HL-60 (cell line): ENCODE measurements around the gene CYP24A1.

ENCODE experiments used
- DNase-seq, 2 experiments: peaks; one replicate each; pipeline ENCODE4 v3.0.0-alpha.2; 2010 to 2020; ENCODE audit warnings: low read depth in 1 of 2, low spot score in 1 of 2
- H3K27ac ChIP-seq: fragments of 250-450 bp; sonication (Bioruptor Pico); replicated peaks from 2 replicates; pipeline ENCODE4 v1.5.1; 2020; ENCODE audit warnings: mild to moderate bottlenecking, moderate library complexity
- H3K27me3 ChIP-seq: fragments of 250-450 bp; sonication (Bioruptor Pico); 2 replicates; pipeline ENCODE4 v1.5.1; 2021; ENCODE audit warnings: mild to moderate bottlenecking, moderate library complexity; ENCODE audit not compliant: insufficient read depth, poor library complexity, severe bottlenecking
- H3K4me3 ChIP-seq: replicated peaks from 2 replicates; pipeline ENCODE4 v1.5.1; 2011; ENCODE audit warnings: mild to moderate bottlenecking, control low read depth, low read length; ENCODE audit not compliant: insufficient read depth
- GABPA ChIP-seq: IDR thresholded peaks from 2 replicates; pipeline ENCODE4 v1.6.1; 2012; ENCODE audit warnings: low read depth
- POLR2AphosphoS5 ChIP-seq: IDR thresholded peaks from 2 replicates; pipeline ENCODE4 v1.6.1; 2012; ENCODE audit warnings: low read depth
- SPI1 ChIP-seq: IDR thresholded peaks from 2 replicates; pipeline ENCODE4 v1.6.1; 2012; ENCODE audit warnings: low read depth, mild to moderate bottlenecking, borderline replicate concordance
- TF ChIP-seq, protein P1 (sequence below): IDR thresholded peaks from one replicate; pipeline ENCODE4 v1.5.1; 2011; ENCODE audit warnings: low read length, control low read depth, inconsistent platforms; ENCODE audit not compliant: insufficient read depth
- TF ChIP-seq, protein P2 (sequence below): IDR thresholded peaks from 2 replicates; pipeline ENCODE4 v1.6.1; 2012; ENCODE audit warnings: low read depth; ENCODE audit not compliant: insufficient replicate concordance

The CYP24A1 gene

DNA sequence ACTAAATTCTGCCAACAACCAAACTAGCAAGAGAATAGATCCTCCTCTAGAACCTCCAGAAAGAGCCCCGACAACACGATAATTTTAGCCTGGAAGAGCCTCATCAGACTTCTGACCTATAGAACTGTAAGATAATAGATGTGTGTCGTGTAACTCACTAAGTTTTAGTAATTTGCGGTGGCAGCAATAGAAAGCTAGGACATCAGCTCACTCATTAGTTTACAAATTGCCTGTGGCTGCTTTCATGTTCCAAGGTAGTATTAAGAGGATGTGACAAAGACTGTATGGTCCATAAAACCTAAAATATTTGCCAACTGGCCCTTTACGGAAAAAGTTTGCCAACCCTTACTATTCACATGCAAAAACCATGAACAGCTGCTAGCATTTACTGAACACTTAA is 17.3 kb downstream of the CYP24A1 start:
- TF ChIP-seq POLR2AphosphoS5 (no peak), GABPA (no peak), SPI1 (no peak)
- TF ChIP-seq, protein P1, sequence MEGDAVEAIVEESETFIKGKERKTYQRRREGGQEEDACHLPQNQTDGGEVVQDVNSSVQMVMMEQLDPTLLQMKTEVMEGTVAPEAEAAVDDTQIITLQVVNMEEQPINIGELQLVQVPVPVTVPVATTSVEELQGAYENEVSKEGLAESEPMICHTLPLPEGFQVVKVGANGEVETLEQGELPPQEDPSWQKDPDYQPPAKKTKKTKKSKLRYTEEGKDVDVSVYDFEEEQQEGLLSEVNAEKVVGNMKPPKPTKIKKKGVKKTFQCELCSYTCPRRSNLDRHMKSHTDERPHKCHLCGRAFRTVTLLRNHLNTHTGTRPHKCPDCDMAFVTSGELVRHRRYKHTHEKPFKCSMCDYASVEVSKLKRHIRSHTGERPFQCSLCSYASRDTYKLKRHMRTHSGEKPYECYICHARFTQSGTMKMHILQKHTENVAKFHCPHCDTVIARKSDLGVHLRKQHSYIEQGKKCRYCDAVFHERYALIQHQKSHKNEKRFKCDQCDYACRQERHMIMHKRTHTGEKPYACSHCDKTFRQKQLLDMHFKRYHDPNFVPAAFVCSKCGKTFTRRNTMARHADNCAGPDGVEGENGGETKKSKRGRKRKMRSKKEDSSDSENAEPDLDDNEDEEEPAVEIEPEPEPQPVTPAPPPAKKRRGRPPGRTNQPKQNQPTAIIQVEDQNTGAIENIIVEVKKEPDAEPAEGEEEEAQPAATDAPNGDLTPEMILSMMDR = no peak
- TF ChIP-seq, protein P2, sequence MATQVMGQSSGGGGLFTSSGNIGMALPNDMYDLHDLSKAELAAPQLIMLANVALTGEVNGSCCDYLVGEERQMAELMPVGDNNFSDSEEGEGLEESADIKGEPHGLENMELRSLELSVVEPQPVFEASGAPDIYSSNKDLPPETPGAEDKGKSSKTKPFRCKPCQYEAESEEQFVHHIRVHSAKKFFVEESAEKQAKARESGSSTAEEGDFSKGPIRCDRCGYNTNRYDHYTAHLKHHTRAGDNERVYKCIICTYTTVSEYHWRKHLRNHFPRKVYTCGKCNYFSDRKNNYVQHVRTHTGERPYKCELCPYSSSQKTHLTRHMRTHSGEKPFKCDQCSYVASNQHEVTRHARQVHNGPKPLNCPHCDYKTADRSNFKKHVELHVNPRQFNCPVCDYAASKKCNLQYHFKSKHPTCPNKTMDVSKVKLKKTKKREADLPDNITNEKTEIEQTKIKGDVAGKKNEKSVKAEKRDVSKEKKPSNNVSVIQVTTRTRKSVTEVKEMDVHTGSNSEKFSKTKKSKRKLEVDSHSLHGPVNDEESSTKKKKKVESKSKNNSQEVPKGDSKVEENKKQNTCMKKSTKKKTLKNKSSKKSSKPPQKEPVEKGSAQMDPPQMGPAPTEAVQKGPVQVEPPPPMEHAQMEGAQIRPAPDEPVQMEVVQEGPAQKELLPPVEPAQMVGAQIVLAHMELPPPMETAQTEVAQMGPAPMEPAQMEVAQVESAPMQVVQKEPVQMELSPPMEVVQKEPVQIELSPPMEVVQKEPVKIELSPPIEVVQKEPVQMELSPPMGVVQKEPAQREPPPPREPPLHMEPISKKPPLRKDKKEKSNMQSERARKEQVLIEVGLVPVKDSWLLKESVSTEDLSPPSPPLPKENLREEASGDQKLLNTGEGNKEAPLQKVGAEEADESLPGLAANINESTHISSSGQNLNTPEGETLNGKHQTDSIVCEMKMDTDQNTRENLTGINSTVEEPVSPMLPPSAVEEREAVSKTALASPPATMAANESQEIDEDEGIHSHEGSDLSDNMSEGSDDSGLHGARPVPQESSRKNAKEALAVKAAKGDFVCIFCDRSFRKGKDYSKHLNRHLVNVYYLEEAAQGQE = no peak
- DNase-seq = no peak
- H3K27ac ChIP-seq = no peak overlapping the region
- peaks cover 4% of the 10 kb centered on the region for H3K27me3 ChIP-seq
- H3K4me3 ChIP-seq = no peak overlapping the region

DNA sequence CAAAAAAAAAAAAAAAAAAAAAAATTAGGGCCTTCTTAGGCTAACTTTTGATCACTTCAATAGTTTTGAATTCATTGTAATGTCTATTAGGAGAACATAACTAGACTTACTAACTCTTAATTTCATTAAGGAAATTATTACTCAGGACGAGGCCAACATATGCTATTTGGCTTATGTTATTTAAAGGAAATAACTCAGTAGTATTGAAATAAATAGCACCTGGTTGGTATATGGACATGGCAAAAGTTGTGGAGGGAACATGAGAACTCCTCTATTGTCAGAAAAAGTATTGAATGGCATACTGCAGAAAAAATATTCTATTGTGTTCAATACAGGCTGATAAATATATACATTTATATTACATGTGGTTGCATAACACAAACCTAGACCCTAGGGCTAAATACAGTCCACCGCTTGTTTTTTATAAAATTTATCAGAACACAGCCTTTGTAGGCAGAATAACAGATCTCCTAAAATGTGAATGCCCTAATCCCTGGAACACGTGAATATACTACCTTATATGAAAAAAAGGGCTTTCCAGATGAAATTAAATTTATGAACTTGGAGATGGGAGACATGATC is 18.0 kb downstream of the CYP24A1 start:
- H3K27ac ChIP-seq = no peak overlapping the region
- TF ChIP-seq, protein P1 = no peak
- TF ChIP-seq POLR2AphosphoS5 (no peak), GABPA (no peak), SPI1 (no peak)
- TF ChIP-seq, protein P2 = no peak
- DNase-seq = no peak
- no peak overlapping the region for H3K4me3 ChIP-seq
- H3K27me3 ChIP-seq = peaks cover 4% of the 10 kb centered on the region

DNA sequence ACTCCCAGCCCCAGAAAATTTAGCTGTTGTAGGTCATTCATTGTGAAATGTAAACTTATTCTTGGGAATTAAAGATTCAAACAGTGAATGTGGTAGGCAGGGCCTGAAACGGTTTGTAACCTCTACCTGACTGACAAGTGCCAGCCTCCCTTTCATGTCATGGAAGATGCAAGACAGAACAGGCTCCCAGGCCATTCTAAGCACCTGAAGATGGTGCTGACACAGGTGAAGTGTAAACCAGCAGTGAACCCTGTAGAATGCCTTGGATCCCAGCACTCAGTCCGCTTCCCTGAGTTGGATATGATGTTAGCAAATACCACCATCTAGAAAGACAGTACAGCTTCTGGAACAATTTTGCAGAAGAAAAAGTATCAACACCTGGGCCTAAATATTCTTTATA is 19.3 kb downstream of the CYP24A1 start:
- Histone ChIP-seq H3K4me3 (no peak overlapping the region), H3K27ac (no peak overlapping the region), H3K27me3 (peaks cover 5% of the 10 kb centered on the region)
- no peak for DNase-seq
- TF ChIP-seq, protein P2 = no peak
- TF ChIP-seq GABPA = no peak
- no peak for TF ChIP-seq POLR2AphosphoS5
- no peak for TF ChIP-seq SPI1
- TF ChIP-seq, protein P1 = no peak
